Ascending aorta (tissue), 2 donors: ENCODE data around the gene RNF217. TPM values are rescaled to one million over a fixed set of nuclear protein-coding genes. Genes with fewer than 3 reads are reported as not detected.

ENCODE experiments used
- DNase-seq, 2 donors: peaks; one replicate each; pipeline ENCODE4 v3.0.0-alpha.2; 2019; ENCODE audit warnings: low spot score in 2 of 2
- H3K27ac ChIP-seq, 2 donors: fragments of 200-600 bp; sonication (generic); one replicate each; pipeline ENCODE4 v1.5.1; 2016 to 2017; ENCODE audit warnings: mild to moderate bottlenecking in 1 of 2
- H3K27me3 ChIP-seq: fragments of 200-600 bp; sonication (generic); one replicate; pipeline ENCODE4 v1.5.1; 2017
- H3K36me3 ChIP-seq, 2 donors: fragments of 200-600 bp; sonication (generic); one replicate each; pipeline ENCODE4 v1.5.1; 2016
- H3K4me1 ChIP-seq, 2 donors: fragments of 200-600 bp; sonication (generic); one replicate each; pipeline ENCODE4 v1.5.1; 2016 to 2017; ENCODE audit warnings: mild to moderate bottlenecking in 1 of 2
- H3K4me3 ChIP-seq, 2 donors: fragments of 200-600 bp; sonication (generic); one replicate each; pipeline ENCODE4 v1.5.1; 2016 to 2017; ENCODE audit warnings: mild to moderate bottlenecking in 1 of 2
- H3K9me3 ChIP-seq, 2 donors: fragments of 200-600 bp; sonication (generic); one replicate each; pipeline ENCODE4 v1.5.1; 2016
- CTCF ChIP-seq, 3 experiments: fragments of 200-600 bp in 2 of 3; fragments of 450-650 bp in 1 of 3; sonication (generic) in 2 of 3; IDR thresholded peaks; one replicate each; pipeline ENCODE4 v1.5.1; 2016 to 2019; ENCODE audit warnings: antibody characterized with exemption in 3 of 3, mild to moderate bottlenecking in 1 of 3, moderate library complexity in 1 of 3
- intact Hi-C: fragments of 100-400 bp; cut with DNase I; formaldehyde crosslinking; loops from one replicate; pipeline ENCODE4 v1.15.1; 2023
- total RNA-seq: library from RNA; depleted of rRNA; stranded (reverse); fragments of >200 nt; gene quantifications from one replicate; pipeline ENCODE4 v1.1.0, GENCODE V29; 2016

RNF217 gene
- total RNA-seq, 1 donor from 2014 or later = 7.3 TPM

GRCh38 chr6:125041740-125042459 is 79.7 kb downstream of the RNF217 start:
- TF ChIP-seq CTCF (IDR thresholded peaks at IDR 0.05) = no peak
- Histone ChIP-seq H3K27ac (no peak overlapping the region), H3K27me3 (no peaks in the 10 kb centered on the region), H3K9me3 (no peaks in the 10 kb centered on the region), H3K4me1 (peaks cover 0 to 4% of the 10 kb centered on the region in 2 donors), H3K36me3 (peaks cover 0 to 16% of the 10 kb centered on the region in 2 donors), H3K4me3 (no peak overlapping the region)
- no peak for DNase-seq
- intact Hi-C loops = no loop called here

GRCh38 chr6:125044066-125044465 is 81.8 kb downstream of the RNF217 start:
- Histone ChIP-seq H3K36me3 (peaks cover 0 to 16% of the 10 kb centered on the region in 2 donors), H3K9me3 (no peaks in the 10 kb centered on the region), H3K27me3 (no peaks in the 10 kb centered on the region), H3K4me1 (peaks cover 0 to 4% of the 10 kb centered on the region in 2 donors), H3K27ac (no peak overlapping the region), H3K4me3 (no peak overlapping the region)
- TF ChIP-seq CTCF (IDR thresholded peaks at IDR 0.05) = no peak
- intact Hi-C loops = no loop called here
- no peak for DNase-seq

- DNase-seq = no peak
- Histone ChIP-seq H3K36me3 (peaks cover 0 to 16% of the 10 kb centered on the region in 2 donors), H3K4me3 (no peak overlapping the region), H3K4me1 (peaks cover 0 to 4% of the 10 kb centered on the region in 2 donors), H3K27me3 (no peaks in the 10 kb centered on the region), H3K9me3 (no peaks in the 10 kb centered on the region), H3K27ac (no peak overlapping the region)
- TF ChIP-seq CTCF (IDR thresholded peaks at IDR 0.05) = no peak
- intact Hi-C loops = no loop called here
These were observed 82.4 kb downstream of the RNF217 start for GRCh38 chr6:125044667-125045066.

- H3K27me3 ChIP-seq = no peaks in the 10 kb centered on the region
- TF ChIP-seq CTCF (IDR thresholded peaks at IDR 0.05) = no peak
- H3K36me3 ChIP-seq = peaks cover 0 to 16% of the 10 kb centered on the region in 2 donors
- no peak overlapping the region for H3K4me3 ChIP-seq
- intact Hi-C loops = no loop called here
- H3K27ac ChIP-seq = no peak overlapping the region
- H3K9me3 ChIP-seq = no peaks in the 10 kb centered on the region
- H3K4me1 ChIP-seq = peaks cover 4% of the 10 kb centered on the region in 2 donors
- no peak for DNase-seq
These were observed 84.1 kb downstream of the RNF217 start for GRCh38 chr6:125046107-125046925.

GRCh38 chr6:125048274-125048673 is 86.0 kb downstream of the RNF217 start:
- DNase-seq = no peak
- no peak overlapping the region for H3K4me3 ChIP-seq
- no peaks in the 10 kb centered on the region for H3K9me3 ChIP-seq
- intact Hi-C loops = no loop called here
- no peak overlapping the region for H3K27ac ChIP-seq
- H3K36me3 ChIP-seq = peaks cover 0 to 16% of the 10 kb centered on the region in 2 donors
- no peaks in the 10 kb centered on the region for H3K27me3 ChIP-seq
- no peak for TF ChIP-seq CTCF (IDR thresholded peaks at IDR 0.05)
- peaks cover 0 to 4% of the 10 kb centered on the region in 2 donors for H3K4me1 ChIP-seq
